Activated B cell treated with CpG ODN at 0.5 μM for 24 hours (primary cell): Measurements from ENCODE around the gene SFMBT1. TPM values are rescaled to one million over a fixed set of nuclear protein-coding genes. Genes with fewer than 3 reads are reported as not detected.

Experiments used
- ATAC-seq: fragments of 200-7000 bp; cut with Tn5 transposase; one replicate; pipeline ENCODE4 v1.10.0; 2021; ENCODE audit warnings: low read depth, mild to moderate bottlenecking, moderate library complexity
- CTCF ChIA-PET: fragments of 350-600 bp; sonication (Branson Sonifier 250); formaldehyde crosslinking; loops from one replicate; lab custom pipeline; 2021; ENCODE audit warnings: antibody characterized with exemption; lab: Charles Lee
- POLR2A ChIA-PET: fragments of 350-600 bp; sonication (Branson Sonifier 250); formaldehyde crosslinking; loops from one replicate; lab custom pipeline; 2021; ENCODE audit warnings: antibody characterized with exemption; lab: Charles Lee
- DNase-seq: peaks from one replicate; pipeline ENCODE4 v3.0.0; 2022
- H3K27ac Mint-ChIP-seq: one replicate; pipeline ENCODE4 v1.8.0; 2020; ENCODE audit warnings: mixed read lengths
- H3K27me3 Mint-ChIP-seq: one replicate; pipeline ENCODE4 v1.8.0; 2021; ENCODE audit warnings: mixed read lengths
- H3K36me3 Mint-ChIP-seq: one replicate; pipeline ENCODE4 v1.8.0; 2021; ENCODE audit warnings: low read depth, mixed read lengths
- H3K4me1 Mint-ChIP-seq: one replicate; pipeline ENCODE4 v1.8.0; 2021; ENCODE audit warnings: mixed read lengths
- H3K4me3 Mint-ChIP-seq: one replicate; pipeline ENCODE4 v1.8.0; 2020; ENCODE audit warnings: mild to moderate bottlenecking, mixed read lengths
- H3K9me3 Mint-ChIP-seq: one replicate; pipeline ENCODE4 v1.8.0; 2020; ENCODE audit warnings: mixed read lengths
- intact Hi-C: fragments of 100-400 bp; cut with micrococcal nuclease; formaldehyde crosslinking; loops from one replicate; pipeline ENCODE4 v1.15.1; 2024
- total RNA-seq: library from RNA; stranded (reverse); gene quantifications from 2 replicates; pipeline ENCODE4 v1.2.3, GENCODE V29; 2022
- TF ChIP-seq, protein P1 (sequence below): fragments of 200-600 bp; IDR thresholded peaks from one replicate; pipeline ENCODE4 v1.8.0; 2022; ENCODE audit warnings: antibody characterized with exemption, mild to moderate bottlenecking

SFMBT1 gene
- total RNA-seq, 1 donor from 2014 or later = 31.6 TPM

DNA sequence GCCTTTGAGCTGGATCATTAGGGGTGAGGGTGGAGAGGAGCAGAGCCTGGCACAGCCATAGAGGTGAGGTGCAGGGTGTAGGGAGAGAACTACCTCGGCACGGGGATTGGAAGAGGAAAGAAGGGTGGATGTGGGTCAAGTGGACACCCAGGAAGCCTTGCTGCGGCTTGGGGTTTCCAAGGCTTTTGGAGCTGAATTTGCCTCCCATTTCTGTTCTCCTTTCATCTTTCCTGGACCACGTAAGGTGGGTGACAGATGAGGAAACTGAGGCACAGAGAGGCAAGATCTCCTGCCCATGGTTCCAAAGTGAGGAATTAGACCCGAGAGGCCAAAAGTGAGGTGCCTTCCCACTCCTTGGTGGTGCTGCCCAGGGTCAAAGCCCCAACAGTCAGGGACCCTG lies 35.4 kb upstream of the SFMBT1 start:
- H3K36me3 Mint-ChIP-seq = peaks cover 8% of the 10 kb centered on the region
- no peaks in the 10 kb centered on the region for H3K27me3 Mint-ChIP-seq
- no peaks in the 10 kb centered on the region for H3K9me3 Mint-ChIP-seq
- H3K4me3 Mint-ChIP-seq = no peak overlapping the region
- DNase-seq (no peak), ATAC-seq (no peak)
- intact Hi-C loops = no loop called here
- ChIA-PET POLR2A (no interaction called here), CTCF (no interaction called here)
- H3K4me1 Mint-ChIP-seq = no peaks in the 10 kb centered on the region
- no peak overlapping the region for H3K27ac Mint-ChIP-seq
- TF ChIP-seq, protein P1, sequence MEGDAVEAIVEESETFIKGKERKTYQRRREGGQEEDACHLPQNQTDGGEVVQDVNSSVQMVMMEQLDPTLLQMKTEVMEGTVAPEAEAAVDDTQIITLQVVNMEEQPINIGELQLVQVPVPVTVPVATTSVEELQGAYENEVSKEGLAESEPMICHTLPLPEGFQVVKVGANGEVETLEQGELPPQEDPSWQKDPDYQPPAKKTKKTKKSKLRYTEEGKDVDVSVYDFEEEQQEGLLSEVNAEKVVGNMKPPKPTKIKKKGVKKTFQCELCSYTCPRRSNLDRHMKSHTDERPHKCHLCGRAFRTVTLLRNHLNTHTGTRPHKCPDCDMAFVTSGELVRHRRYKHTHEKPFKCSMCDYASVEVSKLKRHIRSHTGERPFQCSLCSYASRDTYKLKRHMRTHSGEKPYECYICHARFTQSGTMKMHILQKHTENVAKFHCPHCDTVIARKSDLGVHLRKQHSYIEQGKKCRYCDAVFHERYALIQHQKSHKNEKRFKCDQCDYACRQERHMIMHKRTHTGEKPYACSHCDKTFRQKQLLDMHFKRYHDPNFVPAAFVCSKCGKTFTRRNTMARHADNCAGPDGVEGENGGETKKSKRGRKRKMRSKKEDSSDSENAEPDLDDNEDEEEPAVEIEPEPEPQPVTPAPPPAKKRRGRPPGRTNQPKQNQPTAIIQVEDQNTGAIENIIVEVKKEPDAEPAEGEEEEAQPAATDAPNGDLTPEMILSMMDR = no peak

DNA sequence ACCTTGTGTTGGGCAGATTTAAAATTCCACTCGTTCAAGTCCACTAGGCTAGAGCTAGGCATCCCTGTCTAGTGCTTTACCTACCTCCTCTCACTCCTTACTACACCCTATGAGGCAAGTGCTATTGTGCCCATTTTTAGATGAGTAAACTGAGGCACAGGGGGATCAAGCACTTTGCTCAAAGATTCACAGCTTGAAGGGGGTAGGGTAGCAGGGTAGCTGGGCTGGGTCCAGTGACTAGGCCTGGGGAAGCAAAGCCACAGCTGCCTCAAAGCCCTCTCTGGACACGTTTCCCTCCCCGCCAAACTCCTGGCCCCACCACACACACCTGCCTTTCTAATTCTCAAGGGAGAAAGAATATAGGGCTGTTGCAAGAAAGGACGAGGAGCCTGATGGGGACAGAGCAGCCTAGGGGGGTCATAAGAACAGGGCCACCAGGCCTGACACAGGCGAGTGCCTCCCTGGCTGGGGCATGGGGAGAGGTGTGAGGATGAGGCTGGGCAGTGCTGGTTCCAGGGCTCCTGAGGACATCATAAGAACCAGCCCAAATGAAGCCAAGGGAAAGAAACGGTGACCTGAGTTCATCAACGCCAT lies 34.8 kb upstream of the SFMBT1 start:
- no peak for ATAC-seq
- TF ChIP-seq, protein P1 = no peak
- Mint-ChIP-seq H3K27ac (no peak overlapping the region), H3K27me3 (no peaks in the 10 kb centered on the region), H3K9me3 (no peaks in the 10 kb centered on the region), H3K4me3 (no peak overlapping the region), H3K4me1 (no peaks in the 10 kb centered on the region), H3K36me3 (peaks cover 7% of the 10 kb centered on the region)
- ChIA-PET CTCF (no interaction called here), POLR2A (no interaction called here)
- DNase-seq = no peak
- intact Hi-C loops = no loop called here

DNA sequence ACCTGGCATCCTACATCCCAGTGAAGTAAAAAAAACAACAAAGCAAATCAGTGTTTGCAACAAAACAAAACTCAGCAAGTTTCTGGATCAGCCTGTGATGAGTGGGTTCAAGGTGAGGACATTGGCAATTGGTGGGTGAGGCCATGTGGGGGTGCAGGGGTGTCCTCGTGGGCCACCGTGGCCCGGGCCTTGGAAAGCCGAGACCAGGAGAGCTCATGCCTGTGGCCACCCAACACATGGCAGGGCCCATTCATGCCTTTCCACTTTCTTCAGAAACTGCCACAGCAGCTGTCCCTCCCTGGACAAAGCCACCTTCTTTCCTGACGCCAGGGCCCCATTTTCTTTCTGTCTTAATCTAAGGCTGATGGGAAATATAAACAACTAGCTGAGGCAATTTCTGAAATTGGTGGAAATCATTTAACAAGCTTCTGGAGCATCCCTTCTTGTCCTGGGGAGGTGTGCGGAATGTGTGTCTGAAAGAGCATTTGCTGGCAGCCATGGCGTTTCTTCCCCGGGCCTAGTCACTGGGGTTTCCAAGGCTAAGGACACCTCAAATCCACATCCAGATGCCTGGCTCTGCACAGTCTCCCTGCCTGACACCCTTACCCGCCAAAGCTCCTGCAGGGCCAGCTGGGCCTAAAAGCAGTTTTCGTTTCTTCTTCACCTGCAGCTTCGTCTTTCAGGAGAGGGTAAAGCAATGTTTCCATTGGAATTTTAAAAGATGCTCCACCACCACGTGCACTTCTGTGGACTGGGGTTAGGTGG lies 34.1 kb upstream of the SFMBT1 start:
- Mint-ChIP-seq H3K27ac (no peak overlapping the region), H3K4me3 (no peak overlapping the region), H3K9me3 (no peaks in the 10 kb centered on the region), H3K4me1 (no peaks in the 10 kb centered on the region), H3K27me3 (no peaks in the 10 kb centered on the region), H3K36me3 (peaks cover 4% of the 10 kb centered on the region)
- DNase-seq (no peak), ATAC-seq (no peak)
- intact Hi-C loops = no loop called here
- ChIA-PET CTCF (no interaction called here), POLR2A (no interaction called here)
- TF ChIP-seq, protein P1 = no peak

DNA sequence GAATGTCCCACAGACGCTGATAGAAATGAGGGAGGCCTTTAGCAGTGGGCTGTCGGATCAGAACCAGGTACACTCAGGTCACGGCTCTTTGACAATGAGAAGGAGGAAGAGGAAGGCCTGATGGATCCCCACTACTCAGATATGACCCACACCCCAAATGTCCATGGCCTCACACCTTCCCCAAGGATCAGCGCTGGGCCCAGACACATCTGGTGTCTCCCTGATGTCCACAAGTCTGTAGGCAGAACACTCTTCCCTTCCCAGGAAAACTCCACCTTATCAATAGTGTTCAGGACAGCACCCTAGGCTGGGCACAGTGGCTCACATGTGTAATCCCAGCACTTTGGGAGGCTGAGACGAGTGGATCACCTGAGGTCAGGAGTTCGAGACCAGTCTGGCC lies 33.3 kb upstream of the SFMBT1 start:
- DNase-seq = no peak
- TF ChIP-seq, protein P1 = no peak
- Mint-ChIP-seq H3K27ac (no peak overlapping the region), H3K4me3 (no peak overlapping the region), H3K27me3 (no peaks in the 10 kb centered on the region), H3K36me3 (no peaks in the 10 kb centered on the region), H3K4me1 (no peaks in the 10 kb centered on the region), H3K9me3 (no peaks in the 10 kb centered on the region)
- intact Hi-C loops = no loop called here
- POLR2A ChIA-PET = no interaction called here
- ATAC-seq = no peak
- CTCF ChIA-PET = interaction anchor here (0.7 kb wide), 1 partner anchor 36 kb away, joined by 3 read pairs; no protein-coding TSS in a partner anchor

DNA sequence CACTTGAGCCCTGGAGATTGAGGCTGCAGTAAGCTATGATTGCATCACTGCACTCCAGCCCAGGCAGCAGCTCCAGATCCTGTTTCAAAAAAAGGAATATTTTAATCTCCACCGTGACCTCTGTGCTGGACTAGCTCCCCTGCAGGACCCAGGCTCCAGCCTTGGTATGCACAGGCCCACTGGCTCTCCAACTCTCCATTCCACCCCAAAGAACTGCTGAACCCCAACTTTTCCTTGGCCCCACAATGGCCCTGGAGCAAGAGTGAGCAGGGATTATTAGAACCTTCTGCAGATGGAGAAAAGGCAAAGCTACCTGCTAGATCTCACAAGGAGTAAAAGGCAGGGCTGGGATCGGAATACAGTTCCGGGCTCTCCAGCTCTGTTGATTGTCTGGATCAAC lies 32.8 kb upstream of the SFMBT1 start:
- Mint-ChIP-seq H3K36me3 (no peaks in the 10 kb centered on the region), H3K9me3 (no peaks in the 10 kb centered on the region), H3K4me1 (no peaks in the 10 kb centered on the region), H3K4me3 (no peak overlapping the region), H3K27ac (no peak overlapping the region), H3K27me3 (no peaks in the 10 kb centered on the region)
- intact Hi-C loops = no loop called here
- TF ChIP-seq, protein P1 = no peak
- DNase-seq = no peak
- no peak for ATAC-seq
- CTCF ChIA-PET = interaction anchor here (0.7 kb wide), 1 partner anchor 36 kb away, joined by 3 read pairs; no protein-coding TSS in a partner anchor
- POLR2A ChIA-PET = no interaction called here
